ENCODE measurements around the gene RGS7.

GRCh38 chr1:241275226-241275625 is 81.8 kb downstream of the RGS7 start:
- no peak for TF ChIP-seq POLR2A (IDR thresholded peaks at IDR 0.05)
- no peak for TF ChIP-seq CTCF (IDR thresholded peaks at IDR 0.05)

Measured in body of pancreas (tissue), 4 donors.